HG03159 (cell line): ENCODE data around the gene BTBD16.

Source experiments
- ATAC-seq: cut with Tn5 transposase; IDR thresholded peaks from one replicate; pipeline ENCODE4 v1.9.1; 2021; ENCODE audit warnings: mild to moderate bottlenecking, moderate library complexity; ENCODE audit not compliant: unreplicated experiment

The BTBD16 gene

DNA sequence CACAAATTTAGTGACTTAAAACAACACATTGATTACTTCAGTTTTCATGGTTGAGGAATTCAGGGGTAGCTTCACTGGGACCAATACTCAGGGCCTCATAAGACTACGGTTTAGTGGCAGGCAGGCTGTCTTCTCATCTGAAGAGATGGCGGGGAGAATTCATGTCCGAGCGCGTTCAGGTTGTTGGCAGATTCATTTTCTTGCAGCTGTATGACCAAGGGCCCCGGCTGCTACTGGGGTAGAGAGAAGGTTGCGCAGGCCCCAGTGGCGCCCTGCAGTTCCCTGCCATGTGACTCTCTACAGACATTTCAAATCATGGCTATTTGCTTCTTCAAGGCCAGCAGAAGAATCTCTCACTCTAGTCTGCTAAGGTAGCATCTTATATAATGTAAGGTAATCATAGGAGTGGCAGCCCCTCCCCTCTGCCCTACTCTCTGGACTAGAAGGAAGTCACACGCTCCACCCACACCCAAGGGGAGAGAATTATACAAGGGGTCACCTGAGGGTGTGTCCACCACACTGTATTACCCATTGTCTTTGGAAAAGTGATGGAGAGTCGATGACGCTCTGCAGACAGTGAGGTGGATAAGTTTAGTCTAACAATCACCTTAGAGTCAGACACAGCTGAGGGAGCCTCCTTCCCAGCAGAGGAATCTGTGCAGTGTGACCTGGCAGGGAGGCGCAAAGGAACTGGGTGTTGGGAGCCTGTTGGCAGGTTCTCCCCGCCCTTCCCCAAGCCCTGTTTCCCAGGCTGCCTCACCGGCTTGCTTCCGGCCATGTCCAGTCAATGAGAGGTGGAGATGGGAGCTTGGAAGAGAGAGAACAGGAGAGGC, 67.7 kb downstream of the BTBD16 start:
- ATAC-seq, result no peak

GRCh38 chr10:122341141-122341810, 70.2 kb downstream of the BTBD16 start:
- ATAC-seq, result no peak

GRCh38 chr10:122342293-122343134, 71.4 kb downstream of the BTBD16 start:
- no peak for ATAC-seq

- ATAC-seq, result no peak
Observed at GRCh38 chr10:122343135-122343800, 72.2 kb downstream of the BTBD16 start.

- ATAC-seq, result no peak
Observed at GRCh38 chr10:122343936-122344335, 72.8 kb downstream of the BTBD16 start.

GRCh38 chr10:122344741-122345258, 73.7 kb downstream of the BTBD16 start:
- ATAC-seq, result no peak

DNA sequence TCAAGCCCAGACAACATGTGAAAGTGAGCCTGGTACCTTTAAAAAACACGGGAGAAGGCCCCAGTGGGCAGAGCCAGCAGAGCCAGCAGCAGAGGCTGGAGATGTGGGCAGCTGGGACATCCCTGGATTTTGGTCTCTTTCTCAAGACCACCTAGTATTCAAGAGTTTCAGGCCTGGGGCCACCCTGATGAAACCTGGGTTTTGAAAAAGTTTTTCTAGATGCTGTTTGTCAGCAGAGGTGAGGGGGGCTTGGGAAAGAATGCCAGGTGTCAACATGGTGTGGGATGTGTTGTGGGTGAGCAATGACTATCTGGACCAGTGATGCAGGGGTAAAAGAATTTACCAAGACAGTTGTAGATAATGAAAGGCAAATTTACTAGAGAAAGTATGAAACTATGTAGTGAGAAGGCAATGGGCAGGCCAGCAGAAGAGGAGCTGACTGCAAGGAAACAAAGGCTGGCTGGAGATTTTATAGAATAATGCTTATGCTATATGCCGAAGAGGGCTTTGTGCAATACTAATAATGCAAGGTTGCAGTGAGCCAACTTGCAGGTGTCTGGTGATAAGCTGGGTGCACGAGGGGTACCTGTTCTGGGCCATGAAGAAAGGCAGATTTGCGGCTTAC, 75.3 kb downstream of the BTBD16 start:
- ATAC-seq, result no peak

DNA sequence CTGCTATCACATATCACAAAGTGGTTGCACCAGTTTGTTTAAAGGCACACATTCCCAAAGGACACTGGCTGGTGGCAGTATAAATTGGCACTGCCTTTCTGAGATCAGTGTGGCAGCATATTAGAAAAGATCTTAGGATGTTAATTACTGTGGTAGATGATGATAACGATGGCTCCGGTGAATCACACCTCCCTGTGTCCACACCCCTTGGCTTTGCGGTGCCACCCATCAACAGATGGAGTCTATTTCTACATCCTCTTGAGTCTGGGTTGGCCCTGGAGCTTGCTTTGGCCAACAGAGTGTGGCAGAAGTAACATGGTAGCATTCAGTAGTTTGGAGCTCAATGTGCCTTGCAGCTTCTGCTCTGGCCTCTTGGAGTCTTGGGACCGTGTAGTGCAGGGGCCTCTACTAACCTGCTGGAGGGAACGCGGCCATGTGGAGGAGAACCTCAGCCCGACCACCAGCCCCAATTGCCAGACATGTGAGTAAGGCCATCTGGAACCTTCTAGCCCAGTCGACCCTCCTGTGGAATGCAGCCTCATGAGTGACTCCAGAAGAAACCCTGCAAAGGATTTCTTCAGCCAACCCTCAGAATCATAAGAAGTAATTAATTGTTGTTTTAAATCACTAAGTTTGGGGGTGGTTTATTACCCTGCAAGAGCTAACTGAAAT, 76.2 kb downstream of the BTBD16 start:
- no peak for ATAC-seq

GRCh38 chr10:122348512-122348911, 77.4 kb downstream of the BTBD16 start:
- no peak for ATAC-seq

DNA sequence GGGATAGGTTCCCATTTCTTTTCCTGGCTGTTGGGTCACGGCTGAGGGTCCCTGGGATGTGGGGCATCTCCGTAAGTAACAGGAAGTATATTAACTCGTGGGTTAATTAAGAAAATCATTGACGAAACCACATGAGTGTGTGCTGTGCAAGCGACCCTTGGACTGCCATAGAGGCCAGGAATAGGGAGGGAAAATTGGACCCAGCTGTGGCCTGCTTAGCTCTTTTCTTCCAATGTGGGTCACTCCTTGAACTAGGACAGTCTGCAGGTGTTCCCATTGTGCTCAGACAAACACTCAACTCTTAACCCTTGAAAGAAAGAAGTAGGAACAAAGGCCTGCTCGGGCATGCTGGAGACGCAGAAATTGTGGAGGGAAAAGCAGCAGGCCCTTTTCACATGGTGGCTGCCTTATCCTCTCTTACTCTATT, 77.9 kb downstream of the BTBD16 start:
- no peak for ATAC-seq

GRCh38 chr10:122349758-122350369, 78.8 kb downstream of the BTBD16 start:
- ATAC-seq, result no peak

GRCh38 chr10:122350893-122351292, 79.8 kb downstream of the BTBD16 start:
- ATAC-seq, result no peak

GRCh38 chr10:122352817-122353525, 81.9 kb downstream of the BTBD16 start:
- ATAC-seq, result no peak

- ATAC-seq, result no peak
Observed at GRCh38 chr10:122354383-122354782, 83.3 kb downstream of the BTBD16 start.

DNA sequence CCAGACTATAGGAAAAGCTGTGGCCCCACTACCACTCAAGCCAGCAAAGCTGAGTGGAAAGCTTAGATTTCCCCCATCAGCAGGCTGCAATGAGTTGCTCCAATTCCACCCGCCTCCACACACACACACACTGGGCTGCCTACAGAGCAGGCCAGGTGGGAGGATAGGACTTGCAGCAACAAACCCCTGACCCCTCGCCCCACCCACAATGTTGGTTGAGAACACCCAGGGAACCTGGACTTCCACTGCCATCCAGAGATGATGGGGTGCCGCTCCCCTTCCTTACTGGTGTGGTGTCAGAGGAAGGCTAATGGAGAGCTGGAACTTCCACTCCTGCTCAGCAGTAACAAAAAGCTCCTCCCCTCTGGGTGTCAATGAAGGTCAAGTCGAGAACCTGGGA, 86.6 kb downstream of the BTBD16 start:
- ATAC-seq, result no peak

GRCh38 chr10:122359621-122360020, 88.5 kb downstream of the BTBD16 start:
- no peak for ATAC-seq

- no peak for ATAC-seq
Observed at GRCh38 chr10:122361046-122361445, 90.0 kb downstream of the BTBD16 start.

DNA sequence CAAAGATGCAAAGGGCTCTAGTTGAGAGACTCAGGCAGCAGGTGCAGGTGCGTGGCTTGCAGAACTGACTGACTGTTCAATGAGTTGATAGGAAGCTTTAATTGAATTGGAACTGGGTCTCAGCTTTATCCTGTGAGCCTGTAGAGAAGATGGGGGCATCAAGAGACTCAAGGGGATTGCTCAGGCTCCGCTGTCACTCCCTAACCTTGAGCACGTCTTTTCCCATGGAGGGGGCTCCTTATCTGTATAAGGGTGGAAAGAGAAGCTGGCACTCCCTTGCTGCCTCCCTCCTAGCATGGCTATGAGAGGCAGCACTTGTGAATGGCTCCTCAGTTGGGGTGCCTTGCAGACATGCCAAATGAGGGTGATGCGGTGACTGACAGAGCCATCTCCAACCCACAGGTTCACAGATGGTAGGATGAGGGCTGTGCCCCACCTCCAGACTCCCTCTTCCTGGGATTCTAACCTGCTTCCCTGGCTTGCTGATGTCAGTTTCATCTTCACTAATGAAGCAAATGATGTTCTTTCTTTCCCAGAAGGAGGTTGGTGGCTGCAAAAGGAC, 91.0 kb downstream of the BTBD16 start:
- ATAC-seq, result no peak
